ENCODE data around the gene IDE.

GRCh38 chr10:92404612-92405418, 169.1 kb downstream of the IDE start:
- TF ChIP-seq MAX (IDR thresholded peaks at IDR 0.05; ENCODE audit: low read depth, low read length) = no peak
- TF ChIP-seq E2F4 (IDR thresholded peaks at IDR 0.05; ENCODE audit: low read depth, low read length) = no peak
- no peak for TF ChIP-seq POLR2A (IDR thresholded peaks at IDR 0.05; ENCODE audit: low read depth, low read length)
- TF ChIP-seq SIN3A (IDR thresholded peaks at IDR 0.05; ENCODE audit: low read depth, low read length) = no peak
- no peak for TF ChIP-seq NR2C2 (IDR thresholded peaks at IDR 0.05; ENCODE audit: borderline replicate concordance, control insufficient read depth, insufficient read length, low read depth)
- no peak for TF ChIP-seq CTCF (IDR thresholded peaks at IDR 0.05 in 2 of 3, conservative IDR thresholded peaks at IDR 0.05 in 1 of 3; ENCODE audit: control insufficient read depth in 2 of 3, extremely low read depth in 1 of 3, insufficient read depth in 1 of 3, low read depth in 3 of 3, low read length in 3 of 3)
- no peak for TF ChIP-seq PAX8 (IDR thresholded peaks at IDR 0.05)
- TF ChIP-seq CREB1 (IDR thresholded peaks at IDR 0.05; ENCODE audit: low read depth) = no peak
- no peak for TF ChIP-seq SMAD1 (IDR thresholded peaks at IDR 0.05; ENCODE audit: low read depth, partially characterized antibody)
- no peak for TF ChIP-seq E4F1 (IDR thresholded peaks at IDR 0.05; ENCODE audit: borderline replicate concordance, partially characterized antibody)

Measured in GM12878 (cell line).